Astrocyte (in vitro differentiated cells and primary cell): Measurements from ENCODE around the gene SLC1A7. TPM values are rescaled to one million over a fixed set of nuclear protein-coding genes. Genes with fewer than 3 reads are reported as not detected.
A peak's percentile ranks its signal among the peaks of the same experiment; 100 is the strongest.

ENCODE experiments used
- DNase-seq: peaks from one replicate; pipeline ENCODE4 v3.0.0-alpha.2; 2010; ENCODE audit warnings: low read depth
- FAIRE-seq: peaks from 2 replicates; lab custom pipeline; 2011; peaks lifted over from hg19 to GRCh38; lab: Jason Lieb, UNC
- H2AFZ ChIP-seq: 2 replicates; pipeline ENCODE4 v1.6.0; 2012; ENCODE audit warnings: low read depth, low read length, inconsistent platforms
- H3K27ac ChIP-seq: 2 replicates; pipeline ENCODE4 v1.5.1; 2011; ENCODE audit warnings: low read depth, low read length, inconsistent platforms
- H3K27me3 ChIP-seq: 2 replicates; pipeline ENCODE4 v1.6.0; 2011; ENCODE audit warnings: low read length, inconsistent platforms; ENCODE audit not compliant: insufficient read depth
- H3K36me3 ChIP-seq: 2 replicates; pipeline ENCODE4 v1.5.1; 2011; ENCODE audit warnings: low read length, inconsistent platforms; ENCODE audit not compliant: insufficient read depth
- H3K4me1 ChIP-seq: 2 replicates; pipeline ENCODE4 v1.5.1; 2011; ENCODE audit warnings: low read length, inconsistent platforms; ENCODE audit not compliant: insufficient read depth
- H3K4me2 ChIP-seq: 2 replicates; pipeline ENCODE4 v1.6.0; 2012; ENCODE audit warnings: low read length, inconsistent platforms
- H3K4me3 ChIP-seq: 2 replicates; pipeline ENCODE4 v1.5.1; 2011; ENCODE audit warnings: low read depth, mild to moderate bottlenecking, low read length, inconsistent platforms; ENCODE audit not compliant: insufficient read depth
- H3K79me2 ChIP-seq: 2 replicates; pipeline ENCODE4 v1.6.0; 2012; ENCODE audit warnings: mild to moderate bottlenecking, low read length, inconsistent platforms; ENCODE audit not compliant: insufficient read depth
- H3K9ac ChIP-seq: 2 replicates; pipeline ENCODE4 v1.6.0; 2012; ENCODE audit warnings: mild to moderate bottlenecking, low read length, inconsistent platforms
- H3K9me3 ChIP-seq: 2 replicates; pipeline ENCODE4 v1.5.1; 2012; ENCODE audit warnings: low read depth, mild to moderate bottlenecking, low read length, inconsistent platforms; ENCODE audit not compliant: insufficient read depth
- H4K20me1 ChIP-seq: 2 replicates; pipeline ENCODE4 v1.6.0; 2012; ENCODE audit warnings: low read length, inconsistent platforms; ENCODE audit not compliant: insufficient read depth
- H3K27ac Mint-ChIP-seq: one replicate; pipeline ENCODE4 v1.8.0; 2021; ENCODE audit warnings: mild to moderate bottlenecking, mixed read lengths; ENCODE audit not compliant: unreplicated experiment
- H3K27me3 Mint-ChIP-seq: one replicate; pipeline ENCODE4 v1.8.0; 2021; ENCODE audit warnings: low read depth, mixed read lengths; ENCODE audit not compliant: unreplicated experiment
- H3K36me3 Mint-ChIP-seq: one replicate; pipeline ENCODE4 v1.8.0; 2021; ENCODE audit warnings: low read depth, mixed read lengths; ENCODE audit not compliant: unreplicated experiment
- H3K4me1 Mint-ChIP-seq: one replicate; pipeline ENCODE4 v1.8.0; 2021; ENCODE audit warnings: low read depth, mixed read lengths; ENCODE audit not compliant: unreplicated experiment
- H3K4me3 Mint-ChIP-seq: one replicate; pipeline ENCODE4 v1.8.0; 2021; ENCODE audit warnings: mild to moderate bottlenecking, moderate library complexity, mixed read lengths; ENCODE audit not compliant: unreplicated experiment
- H3K9me3 Mint-ChIP-seq: one replicate; pipeline ENCODE4 v1.8.0; 2021; ENCODE audit warnings: mild to moderate bottlenecking, mixed read lengths; ENCODE audit not compliant: unreplicated experiment
- CTCF ChIP-seq: IDR thresholded peaks from 2 replicates; pipeline ENCODE4 v1.5.1; 2011; ENCODE audit warnings: low read depth, mild to moderate bottlenecking, inconsistent platforms, low read length, moderate library complexity; ENCODE audit not compliant: insufficient read depth
- EZH2 ChIP-seq: IDR thresholded peaks from 2 replicates; pipeline ENCODE4 v1.6.1; 2012; ENCODE audit warnings: mild to moderate bottlenecking, low read length, inconsistent platforms; ENCODE audit not compliant: insufficient read depth
- total RNA-seq: library from RNA; stranded (reverse); gene quantifications from 2 replicates; pipeline ENCODE4 v1.2.1, GENCODE V29; 2021

Gene SLC1A7
- total RNA-seq, 1 donor from 2014 or later: not detected

- TF ChIP-seq CTCF (no peak), EZH2 (no peak)
- peak overlapping the region; percentile 15 for H2AFZ ChIP-seq
- no peaks in the 10 kb centered on the region for H4K20me1 ChIP-seq
- no peaks in the 10 kb centered on the region for H3K79me2 ChIP-seq
- DNase-seq (peak; percentile 67), FAIRE-seq (peak; percentile 91)
- Mint-ChIP-seq H3K27ac (no peak overlapping the region), H3K4me1 (peaks cover 36% of the 10 kb centered on the region), H3K27me3 (no peaks in the 10 kb centered on the region), H3K9me3 (peaks cover 25% of the 10 kb centered on the region), H3K36me3 (peaks cover 12% of the 10 kb centered on the region), H3K4me3 (no peak overlapping the region)
- no peak overlapping the region for H3K27ac ChIP-seq
- no peaks in the 10 kb centered on the region for H3K36me3 ChIP-seq
- H3K4me2 ChIP-seq: peak overlapping the region; percentile 45
- peak overlapping the region; percentile 27 for H3K9ac ChIP-seq
- peaks cover 8% of the 10 kb centered on the region for H3K9me3 ChIP-seq
- peaks cover 33% of the 10 kb centered on the region for H3K4me1 ChIP-seq
- H3K27me3 ChIP-seq: no peaks in the 10 kb centered on the region
- H3K4me3 ChIP-seq: no peak overlapping the region
Observed at GRCh38 chr1:53108646-53109580, 33.5 kb downstream of the SLC1A7 start.

GRCh38 chr1:53107570-53108322, 34.7 kb downstream of the SLC1A7 start:
- H3K27ac Mint-ChIP-seq: peak overlapping the region; percentile 55
- no peaks in the 10 kb centered on the region for H3K79me2 ChIP-seq
- FAIRE-seq (peak; percentile 96), DNase-seq (peak; percentile 95)
- peaks cover 8% of the 10 kb centered on the region for H3K9me3 ChIP-seq
- no peak overlapping the region for H3K4me3 Mint-ChIP-seq
- H3K36me3 ChIP-seq: no peaks in the 10 kb centered on the region
- H4K20me1 ChIP-seq: no peaks in the 10 kb centered on the region
- no peak overlapping the region for H2AFZ ChIP-seq
- TF ChIP-seq EZH2: no peak
- TF ChIP-seq CTCF: no peak
- peaks cover 25% of the 10 kb centered on the region for H3K9me3 Mint-ChIP-seq
- H3K27ac ChIP-seq: no peak overlapping the region
- no peaks in the 10 kb centered on the region for H3K27me3 Mint-ChIP-seq
- peaks cover 12% of the 10 kb centered on the region for H3K36me3 Mint-ChIP-seq
- H3K9ac ChIP-seq: no peak overlapping the region
- H3K27me3 ChIP-seq: peaks cover 2% of the 10 kb centered on the region
- peaks cover 29% of the 10 kb centered on the region for H3K4me1 ChIP-seq
- H3K4me2 ChIP-seq: peak overlapping the region; percentile 25
- no peak overlapping the region for H3K4me3 ChIP-seq
- peaks cover 29% of the 10 kb centered on the region for H3K4me1 Mint-ChIP-seq
